GM21786 (cell line): Measurements from ENCODE around the gene SMAD5.

Experiments used
- ATAC-seq: cut with Tn5 transposase; IDR thresholded peaks from one replicate; pipeline ENCODE4 v1.9.1; 2021; ENCODE audit not compliant: unreplicated experiment

Gene SMAD5

DNA sequence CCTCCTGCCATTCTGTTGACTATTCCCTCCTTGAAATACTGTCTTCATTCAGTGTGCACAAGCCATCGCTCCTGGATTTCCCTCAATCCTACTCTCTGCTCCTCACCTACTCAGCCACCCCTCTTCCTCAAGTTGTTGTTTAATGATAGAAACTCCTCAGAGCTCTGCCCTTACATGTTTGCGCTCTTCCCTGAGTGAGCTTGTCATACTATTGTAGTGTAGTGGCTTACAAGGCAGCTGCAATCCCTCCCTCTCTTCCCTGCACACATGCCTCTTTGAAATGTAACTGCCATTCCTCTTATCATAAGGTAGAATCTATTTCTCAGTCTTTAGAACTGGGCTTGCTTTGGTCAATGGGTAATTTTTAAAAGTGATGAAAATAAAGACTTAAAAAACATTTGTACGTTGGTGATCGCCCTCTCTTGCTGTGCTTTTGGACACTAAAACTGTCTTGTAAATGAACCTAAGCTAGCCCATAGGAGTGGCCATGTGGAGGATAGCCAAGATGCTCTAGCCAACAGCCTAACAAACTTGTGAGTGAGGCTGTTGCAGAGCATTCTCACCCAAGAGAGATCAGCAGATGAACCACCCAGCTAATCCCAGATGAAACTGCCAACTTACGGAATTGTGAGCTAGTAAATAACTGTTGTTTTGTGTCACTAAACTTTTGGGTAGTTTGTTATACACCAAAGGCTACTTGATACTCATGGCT, 18.1 kb upstream of the SMAD5 start:
- ATAC-seq, result no peak

DNA sequence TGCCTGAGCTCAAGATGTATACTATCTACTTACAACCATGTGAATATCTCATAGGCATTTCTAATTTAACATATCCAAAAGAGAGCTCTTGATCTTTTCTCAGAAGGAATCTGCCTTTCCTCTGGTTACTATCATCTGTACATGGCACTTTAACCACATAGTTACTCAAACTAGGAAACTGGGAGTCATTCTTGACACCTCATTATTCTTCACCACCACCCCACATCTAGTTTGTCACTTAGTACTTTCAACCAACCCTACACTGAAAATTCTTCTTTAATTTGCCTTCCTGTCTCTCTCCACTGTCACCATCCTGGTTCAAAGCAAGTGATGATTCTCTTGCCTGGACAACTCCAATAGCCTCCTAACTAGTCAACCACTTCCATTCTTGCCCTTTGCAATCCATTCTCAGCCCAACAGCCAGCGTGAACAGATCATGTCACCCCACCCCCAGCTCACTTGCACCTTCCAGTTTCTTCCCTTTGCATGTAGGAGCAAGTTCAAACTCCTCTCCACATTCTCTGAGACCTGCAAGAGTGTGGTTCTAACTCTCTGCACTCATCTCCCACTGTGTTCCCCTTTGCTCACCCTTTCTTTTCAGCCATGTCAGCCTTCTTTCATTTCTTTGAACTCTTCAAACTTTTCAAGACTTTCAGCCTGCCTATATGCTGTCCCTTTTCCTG, 17.3 kb upstream of the SMAD5 start:
- ATAC-seq, result no peak

- ATAC-seq, result no peak
Measured at GRCh38 chr5:136120529-136120928, 12.1 kb upstream of the SMAD5 start.

- ATAC-seq, result no peak
Measured at GRCh38 chr5:136123236-136123768, 9.3 kb upstream of the SMAD5 start.

GRCh38 chr5:136127560-136127959, 5.1 kb upstream of the SMAD5 start:
- no peak for ATAC-seq

DNA sequence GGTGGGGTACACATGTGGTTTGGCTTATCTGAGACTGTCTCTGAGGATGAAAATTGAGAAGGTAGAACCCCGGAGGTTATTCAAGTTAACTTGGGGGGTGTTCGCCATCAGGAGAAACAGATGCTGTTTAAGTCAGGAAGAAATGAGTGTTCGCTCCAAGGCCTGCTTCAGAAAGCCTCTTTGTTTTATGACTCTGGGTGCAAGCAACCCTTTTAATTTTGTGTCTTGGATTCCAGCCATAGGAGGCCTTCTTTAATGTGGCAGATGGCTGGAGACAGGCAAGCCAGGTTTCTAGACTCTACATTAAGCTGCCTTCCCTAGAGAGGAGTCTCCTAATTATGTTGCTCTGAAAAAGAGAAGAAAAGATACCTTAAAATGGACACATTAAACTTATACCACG, 4.2 kb upstream of the SMAD5 start:
- ATAC-seq, result no peak

GRCh38 chr5:136129445-136129844, 3.2 kb upstream of the SMAD5 start:
- ATAC-seq, result no peak

- ATAC-seq, result no peak
Measured at GRCh38 chr5:136130581-136130980, 2.1 kb upstream of the SMAD5 start.

DNA sequence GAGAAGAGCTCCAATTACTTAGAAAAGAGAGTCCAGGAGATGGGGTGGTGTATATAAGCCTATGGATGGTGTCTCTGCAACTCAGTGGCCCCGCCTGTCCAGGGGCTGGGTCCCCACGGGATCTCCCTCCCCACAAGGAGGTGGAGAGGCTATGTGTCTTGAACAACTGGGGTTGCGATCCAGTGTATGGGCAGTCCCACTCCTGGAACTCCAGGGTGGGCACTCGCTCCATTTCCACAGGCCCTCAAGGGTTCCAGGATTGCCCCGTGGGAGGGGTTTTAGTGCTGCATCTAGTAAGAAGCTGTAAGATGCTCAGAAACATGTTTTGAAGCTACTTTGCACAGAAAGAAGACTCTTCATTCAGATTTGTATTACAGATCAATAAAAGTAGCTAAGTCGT, 558 bp upstream of the SMAD5 start:
- ATAC-seq, result no peak

- peak; percentile 23 for ATAC-seq
Measured at GRCh38 chr5:136133222-136133921, 727 bp downstream of the SMAD5 start.

GRCh38 chr5:136133922-136134379, 1.3 kb downstream of the SMAD5 start:
- ATAC-seq, result no peak

GRCh38 chr5:136134653-136135052, 2.0 kb downstream of the SMAD5 start:
- no peak for ATAC-seq

DNA sequence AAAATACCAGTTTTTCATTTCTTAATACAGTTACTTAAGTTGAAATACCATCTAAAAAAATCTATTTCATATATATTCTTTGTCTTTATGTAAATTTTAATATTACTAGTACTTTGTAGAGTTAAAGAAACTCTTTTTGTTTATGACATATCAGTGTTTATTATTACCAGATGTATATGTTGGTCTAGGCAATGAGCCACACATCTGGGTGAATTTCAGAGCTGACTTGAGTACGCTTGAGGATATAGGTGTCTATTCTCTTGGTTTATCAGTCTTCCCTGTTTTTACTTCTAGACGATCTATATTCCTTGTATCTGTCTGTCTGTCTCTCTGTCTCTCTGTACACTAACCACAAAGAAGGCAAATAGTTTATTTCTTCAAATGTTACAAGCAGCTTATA, 2.9 kb downstream of the SMAD5 start:
- ATAC-seq, result no peak

- no peak for ATAC-seq
Measured at GRCh38 chr5:136137497-136138220, 5.0 kb downstream of the SMAD5 start.

- peak; percentile 80 for ATAC-seq
Measured at GRCh38 chr5:136141561-136141960, 8.9 kb downstream of the SMAD5 start.

GRCh38 chr5:136143312-136143711, 10.7 kb downstream of the SMAD5 start:
- ATAC-seq, result no peak

- ATAC-seq, result no peak
Measured at GRCh38 chr5:136143763-136144162, 11.1 kb downstream of the SMAD5 start.

DNA sequence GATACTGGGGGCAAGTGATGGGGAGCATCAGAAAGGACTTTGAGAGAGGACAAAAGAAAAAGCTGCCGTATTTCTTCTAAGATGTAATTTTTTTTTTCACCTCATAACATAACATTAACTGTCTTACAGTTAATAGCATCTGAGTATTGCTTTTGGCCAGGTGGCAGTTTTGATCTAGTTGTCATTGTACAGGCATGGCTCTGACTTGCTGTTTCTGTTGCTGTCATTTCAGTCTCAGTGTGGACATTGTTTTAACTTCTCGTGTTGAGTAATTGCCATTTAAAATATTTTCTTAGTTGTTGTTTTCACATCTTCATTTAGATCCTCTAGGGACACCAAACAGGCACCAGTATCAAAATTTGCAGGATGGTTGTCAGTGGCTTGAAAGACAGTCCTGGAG, 12.4 kb downstream of the SMAD5 start:
- ATAC-seq, result peak; percentile 59

- ATAC-seq, result no peak
Measured at GRCh38 chr5:136146201-136146600, 13.6 kb downstream of the SMAD5 start.

- ATAC-seq, result no peak
Measured at GRCh38 chr5:136147632-136148031, 15.0 kb downstream of the SMAD5 start.

GRCh38 chr5:136149891-136150290, 17.2 kb downstream of the SMAD5 start:
- ATAC-seq, result no peak
